ENCODE measurements around the gene SLC35E3. TPM values are rescaled to one million over a fixed set of nuclear protein-coding genes. Genes with fewer than 3 reads are reported as not detected.

SLC35E3 gene
- total and polyA plus RNA-seq, 2 experiments from 2014 or later, result 5.5 to 13.8 TPM

- Mint-ChIP-seq H3K27ac (no peak overlapping the region), H3K4me3 (no peak overlapping the region), H3K9me3 (no peaks in the 10 kb centered on the region), H3K4me1 (peaks cover 2% of the 10 kb centered on the region; the same call in 2 of the 3 replicates), H3K27me3 (ENCODE audit: insufficient read depth, low read depth, poor library complexity) (peaks cover 2% of the 10 kb centered on the region), H3K36me3 (ENCODE audit: low read depth) (peaks cover 85% of the 10 kb centered on the region)
- DNase-seq (ENCODE audit: low spot score), result no peak
- Histone ChIP-seq H3K36me3 (ENCODE audit: insufficient read depth) (peaks cover 79% of the 10 kb centered on the region), H3K4me2 (no peak overlapping the region), H3K79me2 (replicated peaks; ENCODE audit: insufficient read depth) (peaks cover 85% of the 10 kb centered on the region), H3K4me1 (ENCODE audit: insufficient read depth) (no peaks in the 10 kb centered on the region; the same call in 1 of the 2 replicates), H4K20me1 (replicated peaks; ENCODE audit: insufficient read depth) (peaks cover 46% of the 10 kb centered on the region), H3F3A (replicated peaks; ENCODE audit: low read depth) (no peaks in the 10 kb centered on the region), H3K27me3 (ENCODE audit: insufficient read depth) (no peaks in the 10 kb centered on the region), H3K9me2 (ENCODE audit: insufficient read depth) (no peaks in the 10 kb centered on the region), H3K4me3 (no peak overlapping the region), H3K27ac (ENCODE audit: low read depth) (no peak overlapping the region; the same call in 1 of the 2 replicates), H2AFZ (no peak overlapping the region)
- no peak for ATAC-seq
- TF ChIP-seq ETS1 (IDR thresholded peaks at IDR 0.05) (no peak), STAT1 (IDR thresholded peaks at IDR 0.05; ENCODE audit: unreplicated experiment) (no peak), CTCF (conservative IDR thresholded peaks at IDR 0.05; ENCODE audit: low read depth in 2 of 2) (no peak), JUNB (IDR thresholded peaks at IDR 0.05; ENCODE audit: unreplicated experiment) (no peak), ZNF114 (CRISPR knock-in tag; IDR thresholded peaks at IDR 0.05) (no peak), CREB1 (CRISPR knock-in tag; IDR thresholded peaks at IDR 0.05; ENCODE audit: low read depth) (no peak), ZNF462 (CRISPR knock-in tag; IDR thresholded peaks at IDR 0.05) (no peak), ZNF331 (CRISPR knock-in tag; IDR thresholded peaks at IDR 0.05; ENCODE audit: low read depth) (no peak)
Observed at GRCh38 chr12:68815232-68815927, 69.4 kb downstream of the SLC35E3 start.

Measured in GM23338 (cell line).